HG03432 (cell line): Measurements from ENCODE around the gene PSMD8.
"Not testable (repeated sequence)": the region's sequence is repeated elsewhere in the genome, so short reads cannot be mapped to it uniquely, and the experiment has no call there.

Experiments used
- ATAC-seq: cut with Tn5 transposase; IDR thresholded peaks from one replicate; pipeline ENCODE4 v1.9.1; 2021; ENCODE audit warnings: mild to moderate bottlenecking, moderate library complexity; ENCODE audit not compliant: unreplicated experiment

The PSMD8 gene

GRCh38 chr19:38409631-38410133, 35.3 kb downstream of the PSMD8 start:
- no peak for ATAC-seq

GRCh38 chr19:38410407-38410806, 36.0 kb downstream of the PSMD8 start:
- not testable (repeated sequence) for ATAC-seq

GRCh38 chr19:38411041-38411712, 36.8 kb downstream of the PSMD8 start:
- no peak for ATAC-seq

- ATAC-seq = not testable (repeated sequence)
Observed at GRCh38 chr19:38411898-38412297, 37.5 kb downstream of the PSMD8 start.

- no peak for ATAC-seq
Observed at GRCh38 chr19:38412491-38412890, 38.1 kb downstream of the PSMD8 start.

- no peak for ATAC-seq
Observed at GRCh38 chr19:38412961-38413360, 38.6 kb downstream of the PSMD8 start.

- ATAC-seq = no peak
Observed at GRCh38 chr19:38413416-38413815, 39.0 kb downstream of the PSMD8 start.

GRCh38 chr19:38417146-38417543, 42.8 kb downstream of the PSMD8 start:
- ATAC-seq = no peak

GRCh38 chr19:38417544-38418506, 43.5 kb downstream of the PSMD8 start:
- ATAC-seq = no peak

GRCh38 chr19:38420935-38421334, 46.6 kb downstream of the PSMD8 start:
- ATAC-seq = no peak

GRCh38 chr19:38421856-38422255, 47.5 kb downstream of the PSMD8 start:
- no peak for ATAC-seq

- ATAC-seq = no peak
Observed at GRCh38 chr19:38422438-38422837, 48.1 kb downstream of the PSMD8 start.

GRCh38 chr19:38424272-38424671, 49.9 kb downstream of the PSMD8 start:
- ATAC-seq = no peak

GRCh38 chr19:38425222-38425809, 50.9 kb downstream of the PSMD8 start:
- no peak for ATAC-seq

GRCh38 chr19:38425810-38426466, 51.6 kb downstream of the PSMD8 start, which contains the start of gene RASGRP4:
TSS of gene RASGRP4 (minus strand) at chr19:38426219. CDS start at chr19:38426091, 128 bp downstream.
- no peak for ATAC-seq

GRCh38 chr19:38427035-38427677, 52.8 kb downstream of the PSMD8 start:
- ATAC-seq = not testable (repeated sequence)

GRCh38 chr19:38429055-38429810, 54.9 kb downstream of the PSMD8 start:
- ATAC-seq = no peak

- no peak for ATAC-seq
Observed at GRCh38 chr19:38429811-38430156, 55.4 kb downstream of the PSMD8 start.

- ATAC-seq = no peak
Observed at GRCh38 chr19:38430931-38431330, 56.6 kb downstream of the PSMD8 start.
